ENCODE measurements around the gene MAML1. TPM values are rescaled to one million over a fixed set of nuclear protein-coding genes. Genes with fewer than 3 reads are reported as not detected.
A peak's percentile ranks its signal among the peaks of the same experiment; 100 is the strongest.

Gene MAML1
- total RNA-seq, 1 donor from 2014 or later, result 59.1 TPM

DNA sequence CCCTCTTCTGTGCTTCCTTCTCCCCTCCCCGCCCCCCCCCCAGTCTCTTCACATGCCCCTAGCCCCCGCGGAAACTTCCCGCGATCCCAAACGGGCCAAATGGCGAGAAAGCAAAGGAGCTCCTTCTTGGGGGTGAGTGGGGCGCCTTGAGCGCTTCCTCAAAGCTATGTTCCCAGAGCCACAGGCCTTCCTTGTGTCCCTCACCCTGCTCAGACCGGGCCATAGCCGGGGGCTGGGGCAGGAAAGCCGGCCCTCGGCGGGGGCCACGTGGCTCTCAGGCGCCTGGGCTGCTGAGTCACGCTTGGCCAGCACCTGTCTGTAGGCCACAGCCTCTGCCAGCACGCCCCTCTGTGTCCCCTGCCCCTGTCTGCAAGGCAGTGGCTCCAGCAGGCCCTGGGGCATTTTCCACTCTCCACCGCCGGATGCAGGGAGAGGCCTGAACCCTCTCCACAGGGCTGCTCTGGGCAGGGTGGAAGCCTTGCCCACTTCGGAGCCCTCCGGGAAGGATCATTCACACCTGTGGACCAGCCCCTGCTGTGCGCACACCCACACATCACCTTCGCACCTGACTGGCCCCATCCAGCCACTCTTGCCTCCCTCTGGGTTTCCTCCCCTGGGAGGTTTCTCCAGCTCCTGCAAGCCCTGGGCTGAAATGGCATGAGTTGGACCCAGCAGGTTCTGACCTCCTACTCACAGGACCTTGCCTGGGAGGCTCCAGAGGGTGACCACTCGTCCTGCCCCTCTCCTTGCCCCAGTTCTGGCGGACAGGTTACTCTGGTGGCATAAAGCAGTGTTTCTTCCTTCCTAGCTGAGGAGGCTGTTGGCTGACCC, 86.9 kb downstream of the MAML1 start:
- Mint-ChIP-seq H3K4me1 (peaks cover 40% of the 10 kb centered on the region), H3K27ac (ENCODE audit: unreplicated experiment) (peak overlapping the region; percentile 86), H3K27me3 (ENCODE audit: low read depth) (peaks cover 12% of the 10 kb centered on the region), H3K4me3 (peak overlapping the region; percentile 85), H3K36me3 (ENCODE audit: low read depth) (peaks cover 6% of the 10 kb centered on the region), H3K9me3 (no peaks in the 10 kb centered on the region)
- TF ChIP-seq, protein P1, sequence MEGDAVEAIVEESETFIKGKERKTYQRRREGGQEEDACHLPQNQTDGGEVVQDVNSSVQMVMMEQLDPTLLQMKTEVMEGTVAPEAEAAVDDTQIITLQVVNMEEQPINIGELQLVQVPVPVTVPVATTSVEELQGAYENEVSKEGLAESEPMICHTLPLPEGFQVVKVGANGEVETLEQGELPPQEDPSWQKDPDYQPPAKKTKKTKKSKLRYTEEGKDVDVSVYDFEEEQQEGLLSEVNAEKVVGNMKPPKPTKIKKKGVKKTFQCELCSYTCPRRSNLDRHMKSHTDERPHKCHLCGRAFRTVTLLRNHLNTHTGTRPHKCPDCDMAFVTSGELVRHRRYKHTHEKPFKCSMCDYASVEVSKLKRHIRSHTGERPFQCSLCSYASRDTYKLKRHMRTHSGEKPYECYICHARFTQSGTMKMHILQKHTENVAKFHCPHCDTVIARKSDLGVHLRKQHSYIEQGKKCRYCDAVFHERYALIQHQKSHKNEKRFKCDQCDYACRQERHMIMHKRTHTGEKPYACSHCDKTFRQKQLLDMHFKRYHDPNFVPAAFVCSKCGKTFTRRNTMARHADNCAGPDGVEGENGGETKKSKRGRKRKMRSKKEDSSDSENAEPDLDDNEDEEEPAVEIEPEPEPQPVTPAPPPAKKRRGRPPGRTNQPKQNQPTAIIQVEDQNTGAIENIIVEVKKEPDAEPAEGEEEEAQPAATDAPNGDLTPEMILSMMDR (conservative IDR thresholded peaks at IDR 0.05), result no peak
- no peak for DNase-seq (ENCODE audit: low read depth, low spot score)

DNA sequence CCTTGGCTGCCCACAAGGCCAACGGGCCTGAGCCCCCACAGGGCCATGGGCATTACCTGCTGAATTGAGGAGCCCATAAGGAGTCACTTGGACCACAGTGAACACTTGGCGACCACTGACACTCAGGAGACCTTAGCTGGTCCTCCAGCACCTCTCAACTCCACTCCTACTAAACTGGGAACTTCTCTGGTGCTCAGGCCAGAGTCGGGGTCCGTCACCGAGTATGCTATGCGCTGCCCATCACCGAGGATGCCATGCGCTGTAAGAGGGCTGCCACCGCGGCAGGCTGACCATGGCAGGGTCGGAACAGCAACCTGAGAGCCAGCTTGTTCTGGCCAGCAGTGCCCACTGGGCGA, 87.5 kb downstream of the MAML1 start:
- DNase-seq (ENCODE audit: low read depth, low spot score), result no peak
- peaks cover 43% of the 10 kb centered on the region for H3K4me1 Mint-ChIP-seq
- no peaks in the 10 kb centered on the region for H3K9me3 Mint-ChIP-seq
- H3K4me3 Mint-ChIP-seq, result peak overlapping the region; percentile 85
- peaks cover 12% of the 10 kb centered on the region for H3K27me3 Mint-ChIP-seq (ENCODE audit: low read depth)
- TF ChIP-seq, protein P1 (conservative IDR thresholded peaks at IDR 0.05), result no peak
- H3K36me3 Mint-ChIP-seq (ENCODE audit: low read depth), result peaks cover 7% of the 10 kb centered on the region
- H3K27ac Mint-ChIP-seq (ENCODE audit: unreplicated experiment), result peak overlapping the region; percentile 86

DNA sequence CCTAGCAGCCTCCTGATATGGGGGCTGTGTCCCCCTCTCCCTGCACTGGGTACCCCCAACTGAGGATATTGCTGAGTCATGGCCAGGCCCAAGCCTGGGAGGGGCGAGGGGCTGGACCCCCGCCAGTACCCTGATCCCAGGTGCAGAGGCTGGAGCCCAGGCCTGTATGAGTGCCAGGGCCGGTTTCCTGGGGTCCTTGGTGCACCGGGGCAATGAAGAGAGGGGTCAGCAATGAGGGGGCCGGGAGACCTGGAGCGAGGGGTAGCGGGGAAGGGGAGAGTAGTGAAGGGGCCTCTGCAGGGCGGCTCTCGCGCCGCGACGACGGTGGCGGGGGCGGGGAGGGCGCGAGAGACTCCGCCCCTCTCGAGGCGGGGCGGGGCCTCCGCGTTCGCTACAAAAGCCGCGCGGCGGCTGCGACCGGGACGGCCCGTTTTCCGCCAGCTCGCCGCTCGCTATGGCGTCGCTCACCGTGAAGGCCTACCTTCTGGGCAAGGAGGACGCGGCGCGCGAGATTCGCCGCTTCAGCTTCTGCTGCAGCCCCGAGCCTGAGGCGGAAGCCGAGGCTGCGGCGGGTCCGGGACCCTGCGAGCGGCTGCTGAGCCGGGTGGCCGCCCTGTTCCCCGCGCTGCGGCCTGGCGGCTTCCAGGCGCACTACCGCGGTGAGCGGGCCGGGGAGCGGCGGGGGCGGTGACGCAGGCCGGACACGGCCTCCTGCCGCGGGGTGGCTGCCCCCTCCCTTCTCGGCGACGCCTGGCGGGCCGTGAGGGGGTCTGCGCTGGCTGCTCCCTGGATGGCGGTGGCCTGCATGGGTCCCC, 88.1 kb downstream of the MAML1 start, which contains the start of gene SQSTM1:
SQSTM1 (plus strand) TSS at position 423 of the 815 bp plus-strand sequence; CDS start at position 455, 32 bp downstream.
- Mint-ChIP-seq H3K27me3 (ENCODE audit: low read depth) (peaks cover 11% of the 10 kb centered on the region), H3K27ac (ENCODE audit: unreplicated experiment) (peak within 1 kb of the TSS; percentile 95), H3K36me3 (ENCODE audit: low read depth) (peaks cover 5% of the 10 kb centered on the region), H3K9me3 (no peaks in the 10 kb centered on the region), H3K4me1 (peaks cover 41% of the 10 kb centered on the region), H3K4me3 (peak within 1 kb of the TSS; percentile 98)
- DNase-seq (ENCODE audit: low read depth, low spot score), result peak; percentile 74
- TF ChIP-seq, protein P1 (conservative IDR thresholded peaks at IDR 0.05), result peak; percentile 17

DNA sequence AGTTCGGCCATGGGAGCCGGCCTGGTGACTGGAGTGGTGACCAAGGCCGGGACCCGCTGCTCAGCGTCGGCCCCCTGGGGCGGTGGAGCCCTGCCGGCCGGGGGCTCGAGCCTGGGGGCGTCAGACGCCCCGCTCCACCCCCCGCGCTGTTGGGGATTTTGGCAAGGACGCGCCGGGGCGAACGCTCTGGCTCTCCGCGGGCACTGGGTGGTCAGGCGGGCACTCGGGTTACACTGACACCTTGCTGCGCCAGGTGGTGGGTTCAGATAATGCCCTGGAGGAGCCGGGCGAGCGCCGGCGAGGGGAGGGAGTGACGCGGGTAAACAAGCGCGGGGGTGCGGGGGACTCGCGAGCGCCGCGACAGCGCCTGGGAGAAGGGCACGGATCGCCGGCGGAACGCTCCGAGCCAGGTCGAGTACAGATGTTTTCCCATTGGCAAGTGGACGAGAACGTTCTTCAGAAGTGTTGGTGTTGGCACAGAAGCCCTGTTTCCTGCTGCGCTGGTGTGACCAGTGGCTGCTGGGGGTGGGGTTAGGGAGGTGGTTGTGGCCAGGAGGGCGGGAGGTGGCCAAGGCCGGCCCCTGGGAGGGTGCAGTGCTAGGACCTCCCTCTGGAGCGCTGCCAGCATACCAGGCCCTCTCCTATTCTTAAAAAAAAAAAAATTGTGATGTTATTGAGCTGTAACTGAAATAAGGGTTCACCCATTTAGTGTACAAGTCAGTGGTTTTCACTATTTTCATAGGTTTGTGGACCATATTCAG, 88.9 kb downstream of the MAML1 start:
- Mint-ChIP-seq H3K4me3 (peak overlapping the region; percentile 98), H3K27me3 (ENCODE audit: low read depth) (peaks cover 10% of the 10 kb centered on the region), H3K36me3 (ENCODE audit: low read depth) (peaks cover 4% of the 10 kb centered on the region), H3K9me3 (no peaks in the 10 kb centered on the region), H3K27ac (ENCODE audit: unreplicated experiment) (peak overlapping the region; percentile 95), H3K4me1 (peaks cover 39% of the 10 kb centered on the region)
- peak; percentile 57 for DNase-seq (ENCODE audit: low read depth, low spot score)
- TF ChIP-seq, protein P1 (conservative IDR thresholded peaks at IDR 0.05), result peak; percentile 3

DNA sequence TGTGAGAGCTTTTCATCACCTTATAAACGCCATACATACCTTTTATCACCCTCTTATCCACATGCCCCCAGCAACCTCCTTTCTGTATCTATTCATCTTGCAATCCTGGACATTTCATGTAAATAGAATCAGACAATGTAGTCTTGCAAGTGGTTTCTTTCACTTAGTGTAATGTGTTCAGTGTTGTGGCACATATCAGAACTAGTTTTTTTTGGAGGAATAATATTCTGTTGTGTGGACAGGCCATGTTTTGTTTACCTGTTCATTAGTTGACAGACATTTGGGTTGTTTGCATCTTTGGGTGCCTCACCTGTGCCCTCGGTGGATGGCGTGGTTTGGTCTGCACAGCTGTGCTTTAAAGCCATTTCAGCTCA, 89.4 kb downstream of the MAML1 start:
- Mint-ChIP-seq H3K36me3 (ENCODE audit: low read depth) (peaks cover 6% of the 10 kb centered on the region), H3K27ac (ENCODE audit: unreplicated experiment) (no peak overlapping the region), H3K4me1 (peaks cover 39% of the 10 kb centered on the region), H3K27me3 (ENCODE audit: low read depth) (peaks cover 10% of the 10 kb centered on the region), H3K4me3 (peak overlapping the region; percentile 98), H3K9me3 (no peaks in the 10 kb centered on the region)
- DNase-seq (ENCODE audit: low read depth, low spot score), result no peak
- TF ChIP-seq, protein P1 (conservative IDR thresholded peaks at IDR 0.05), result no peak
